ENCODE measurements around the gene CBR3. TPM values are rescaled to one million over a fixed set of nuclear protein-coding genes. Genes with fewer than 3 reads are reported as not detected.

The CBR3 gene
- total RNA-seq, 1 experiment from 2014 or later: 1.7 TPM

GRCh38 chr21:36109868-36110267 is 25.0 kb upstream of the CBR3 start (continued):
- TF ChIP-seq CTCF (IDR thresholded peaks at IDR 0.05 in 2 of 3, conservative IDR thresholded peaks at IDR 0.05 in 1 of 3; ENCODE audit: borderline replicate concordance in 1 of 3, insufficient read depth in 1 of 3, low read depth in 2 of 3, low read length in 2 of 3) (no peak), ELF1 (IDR thresholded peaks at IDR 0.05; ENCODE audit: borderline replicate concordance, low read depth) (no peak), ZBTB33 (IDR thresholded peaks at IDR 0.05; ENCODE audit: extremely low read depth, insufficient replicate concordance, low read length) (no peak)

GRCh38 chr21:36111238-36111637 is 23.6 kb upstream of the CBR3 start:
- H3K9me2 ChIP-seq (ENCODE audit: insufficient read depth): no peaks in the 10 kb centered on the region
- DNase-seq (ENCODE audit: low read depth, low spot score): no peak
- ChIA-PET RAD21 (ENCODE audit: low non-redundant PET in 1 of 2, low total read pairs in 2 of 2, uncharacterized antibody in 2 of 2, unreplicated experiment in 2 of 2) (no interaction called here), CTCF (interaction anchor here (1.6 kb wide), 1 partner anchor 51 kb away, joined by 4 read pairs; the partner anchor contains the start of gene SETD4), POLR2A (no interaction called here)
- no peaks in the 10 kb centered on the region for H3K27me3 ChIP-seq (ENCODE audit: insufficient read depth, low read length)
- H2AFZ ChIP-seq (ENCODE audit: low read depth, low read length, poor library complexity, severe bottlenecking): no peak overlapping the region
- no peaks in the 10 kb centered on the region for H3K79me2 ChIP-seq (ENCODE audit: insufficient read depth, low read length)
- H3K4me1 ChIP-seq (ENCODE audit: control insufficient read depth in 1 of 2, insufficient read depth in 2 of 2, low read length in 2 of 2): peaks cover 0 to 10% of the 10 kb centered on the region in 2 experiments; a peak in 3 of 4 replicates
- no peak overlapping the region for H3K9ac ChIP-seq (ENCODE audit: low read length)
- H3K4me2 ChIP-seq (ENCODE audit: low read length): no peak overlapping the region
- TF ChIP-seq FOSL1 (IDR thresholded peaks at IDR 0.05; ENCODE audit: low read depth) (no peak), EZH2 (IDR thresholded peaks at IDR 0.05) (no peak), TCF7L2 (IDR thresholded peaks at IDR 0.05; ENCODE audit: borderline replicate concordance, extremely low read depth, insufficient read depth, insufficient read length) (no peak), SIN3A (IDR thresholded peaks at IDR 0.05; ENCODE audit: low read depth) (no peak), SRF (IDR thresholded peaks at IDR 0.05; ENCODE audit: low read depth) (no peak), EGR1 (IDR thresholded peaks at IDR 0.05; ENCODE audit: low read depth) (no peak), JUND (IDR thresholded peaks at IDR 0.05) (no peak), MAX (IDR thresholded peaks at IDR 0.05) (no peak), POLR2AphosphoS5 (IDR thresholded peaks at IDR 0.05; ENCODE audit: low read depth, low read length) (no peak), EZH2phosphoT487 (IDR thresholded peaks at IDR 0.05; ENCODE audit: borderline replicate concordance) (no peak), ZBTB33 (IDR thresholded peaks at IDR 0.05; ENCODE audit: extremely low read depth, insufficient replicate concordance, low read length) (no peak), REST (IDR thresholded peaks at IDR 0.05; ENCODE audit: low read depth) (no peak), ELF1 (IDR thresholded peaks at IDR 0.05; ENCODE audit: borderline replicate concordance, low read depth) (no peak)
- BruUV-seq (replicated peaks): no TSS peak
- H4K20me1 ChIP-seq (ENCODE audit: insufficient read depth): no peaks in the 10 kb centered on the region
- intact Hi-C loops (cut with micrococcal nuclease): loop anchor here (5.0 kb wide), 1 partner anchor 49 kb away; the partner anchor contains the start of gene SETD4
- H3K27ac ChIP-seq (ENCODE audit: low read depth, low read length): no peak overlapping the region
- H3K4me3 ChIP-seq (replicated peaks in 1 of 2; ENCODE audit: low read depth in 1 of 2, low read length in 2 of 2): no peak overlapping the region
- no peaks in the 10 kb centered on the region for H3K9me3 ChIP-seq (ENCODE audit: control insufficient read depth in 1 of 2, insufficient read depth in 1 of 2, low read depth in 1 of 2, low read length in 2 of 2)
- H3K36me3 ChIP-seq (ENCODE audit: control insufficient read depth in 1 of 2, insufficient read depth in 2 of 2, low read length in 2 of 2): no peaks in the 10 kb centered on the region
- ATAC-seq: no peak

All from HCT116 (cell line).